Measurements from ENCODE around the gene CYFIP2.
A peak's percentile ranks its signal among the peaks of the same experiment; 100 is the strongest.

The CYFIP2 gene

GRCh38 chr5:157263496-157264090 lies 2.3 kb upstream of the CYFIP2 start:
- no peak for TF ChIP-seq POLR2A (IDR thresholded peaks at IDR 0.05; ENCODE audit: low read depth, low read length)
- TF ChIP-seq TAF1 (IDR thresholded peaks at IDR 0.05; ENCODE audit: borderline replicate concordance, low read depth, low read length), result no peak
- TF ChIP-seq POLR2AphosphoS5 (IDR thresholded peaks at IDR 0.05; ENCODE audit: low read depth, low read length), result no peak
- FAIRE-seq (no peak), DNase-seq (ENCODE audit: insufficient read length) (no peak)

GRCh38 chr5:157266286-157267007 lies 524 bp downstream of the CYFIP2 start:
- DNase-seq (ENCODE audit: insufficient read length), result peak; percentile 43
- FAIRE-seq, result no peak
- TF ChIP-seq TAF1 (IDR thresholded peaks at IDR 0.05; ENCODE audit: borderline replicate concordance, low read depth, low read length) (0 out of 2 replicates have a peak, but pooled peaks have one; percentile 29), POLR2A (IDR thresholded peaks at IDR 0.05; ENCODE audit: low read depth, low read length) (peak; percentile 1; the same call in 1 of the 2 replicates), POLR2AphosphoS5 (IDR thresholded peaks at IDR 0.05; ENCODE audit: low read depth, low read length) (no peak)

GRCh38 chr5:157267025-157267424 lies 1.1 kb downstream of the CYFIP2 start:
- TF ChIP-seq POLR2A (IDR thresholded peaks at IDR 0.05; ENCODE audit: low read depth, low read length) (no peak), TAF1 (IDR thresholded peaks at IDR 0.05; ENCODE audit: borderline replicate concordance, low read depth, low read length) (no peak), POLR2AphosphoS5 (IDR thresholded peaks at IDR 0.05; ENCODE audit: low read depth, low read length) (no peak)
- FAIRE-seq (peak; percentile 83), DNase-seq (ENCODE audit: insufficient read length) (no peak)

GRCh38 chr5:157267761-157268480 lies 2.0 kb downstream of the CYFIP2 start:
- no peak for FAIRE-seq
- TF ChIP-seq TAF1 (IDR thresholded peaks at IDR 0.05; ENCODE audit: borderline replicate concordance, low read depth, low read length) (no peak), POLR2A (IDR thresholded peaks at IDR 0.05; ENCODE audit: low read depth, low read length) (no peak), POLR2AphosphoS5 (IDR thresholded peaks at IDR 0.05; ENCODE audit: low read depth, low read length) (no peak)
- no peak for DNase-seq (ENCODE audit: insufficient read length)

- no peak for DNase-seq (ENCODE audit: insufficient read length)
- no peak for TF ChIP-seq POLR2A (IDR thresholded peaks at IDR 0.05; ENCODE audit: low read depth, low read length)
- no peak for TF ChIP-seq POLR2AphosphoS5 (IDR thresholded peaks at IDR 0.05; ENCODE audit: low read depth, low read length)
- TF ChIP-seq TAF1 (IDR thresholded peaks at IDR 0.05; ENCODE audit: borderline replicate concordance, low read depth, low read length), result no peak
- FAIRE-seq, result peak; percentile 36
These were observed 3.3 kb downstream of the CYFIP2 start for GRCh38 chr5:157269165-157269671.

GRCh38 chr5:157269761-157270272 lies 3.9 kb downstream of the CYFIP2 start:
- no peak for TF ChIP-seq POLR2AphosphoS5 (IDR thresholded peaks at IDR 0.05; ENCODE audit: low read depth, low read length)
- no peak for TF ChIP-seq TAF1 (IDR thresholded peaks at IDR 0.05; ENCODE audit: borderline replicate concordance, low read depth, low read length)
- DNase-seq (ENCODE audit: insufficient read length) (no peak), FAIRE-seq (peak; percentile 40)

GRCh38 chr5:157270771-157271170 lies 4.8 kb downstream of the CYFIP2 start:
- FAIRE-seq (no peak), DNase-seq (ENCODE audit: insufficient read length) (no peak)
- TF ChIP-seq TAF1 (IDR thresholded peaks at IDR 0.05; ENCODE audit: borderline replicate concordance, low read depth, low read length) (no peak), POLR2AphosphoS5 (IDR thresholded peaks at IDR 0.05; ENCODE audit: low read depth, low read length) (no peak), POLR2A (IDR thresholded peaks at IDR 0.05; ENCODE audit: low read depth, low read length) (no peak)

- TF ChIP-seq POLR2AphosphoS5 (IDR thresholded peaks at IDR 0.05; ENCODE audit: low read depth, low read length) (peak; percentile 74; the same call in 1 of the 2 replicates), TAF1 (IDR thresholded peaks at IDR 0.05; ENCODE audit: borderline replicate concordance, low read depth, low read length) (no peak; the same call in 1 of the 2 replicates), POLR2A (IDR thresholded peaks at IDR 0.05; ENCODE audit: low read depth, low read length) (peak; percentile 66; the same call in 1 of the 2 replicates)
- peak; percentile 100 for FAIRE-seq
- peak; percentile 50 for DNase-seq (ENCODE audit: insufficient read length)
These were observed 5.9 kb downstream of the CYFIP2 start for GRCh38 chr5:157271740-157272271.

GRCh38 chr5:157273131-157273556 lies 7.2 kb downstream of the CYFIP2 start:
- FAIRE-seq (peak; percentile 87), DNase-seq (ENCODE audit: insufficient read length) (no peak)
- TF ChIP-seq POLR2A (IDR thresholded peaks at IDR 0.05; ENCODE audit: low read depth, low read length), result no peak
- TF ChIP-seq TAF1 (IDR thresholded peaks at IDR 0.05; ENCODE audit: borderline replicate concordance, low read depth, low read length), result no peak
- TF ChIP-seq POLR2AphosphoS5 (IDR thresholded peaks at IDR 0.05; ENCODE audit: low read depth, low read length), result no peak

- TF ChIP-seq POLR2A (IDR thresholded peaks at IDR 0.05; ENCODE audit: low read depth, low read length), result no peak
- TF ChIP-seq TAF1 (IDR thresholded peaks at IDR 0.05; ENCODE audit: borderline replicate concordance, low read depth, low read length), result no peak
- TF ChIP-seq POLR2AphosphoS5 (IDR thresholded peaks at IDR 0.05; ENCODE audit: low read depth, low read length), result no peak
- FAIRE-seq (no peak), DNase-seq (ENCODE audit: insufficient read length) (no peak)
These were observed 9.5 kb downstream of the CYFIP2 start for GRCh38 chr5:157275403-157275802.
